ENCODE data around the gene MXD3.

The MXD3 gene

GRCh38 chr5:177312649-177313181, 1.0 kb upstream of the MXD3 start (continued):
- TF ChIP-seq ZNF280D (tag by site-specific recombination; IDR thresholded peaks at IDR 0.05) (no peak), ZBTB17 (tag by site-specific recombination; IDR thresholded peaks at IDR 0.05) (peak; percentile 39; the same call in 1 of the 2 replicates), ZNF169 (tag by site-specific recombination; IDR thresholded peaks at IDR 0.05) (no peak), ZNF677 (tag by site-specific recombination; IDR thresholded peaks at IDR 0.05) (no peak), ZNF16 (tag by site-specific recombination; IDR thresholded peaks at IDR 0.05; ENCODE audit: low read depth) (no peak), ZNF707 (tag by site-specific recombination; IDR thresholded peaks at IDR 0.05) (no peak), ZNF843 (tag by site-specific recombination; IDR thresholded peaks at IDR 0.05) (no peak), ZNF2 (tag by site-specific recombination; IDR thresholded peaks at IDR 0.05) (no peak), PRDM10 (tag by site-specific recombination; IDR thresholded peaks at IDR 0.05) (peak; percentile 69), ZFP69B (tag by site-specific recombination; IDR thresholded peaks at IDR 0.05) (peak; percentile 61), ZNF214 (tag by site-specific recombination; IDR thresholded peaks at IDR 0.05; ENCODE audit: borderline replicate concordance) (no peak), ZNF335 (tag by site-specific recombination; conservative IDR thresholded peaks at IDR 0.05) (peak; percentile 100), REPIN1 (tag by site-specific recombination; IDR thresholded peaks at IDR 0.05; ENCODE audit: low read depth) (no peak), SETDB1 (IDR thresholded peaks at IDR 0.05; ENCODE audit: insufficient read length, low read length) (no peak), ZNF660 (tag by site-specific recombination; IDR thresholded peaks at IDR 0.05) (no peak), ZNF140 (tag by site-specific recombination; IDR thresholded peaks at IDR 0.05) (no peak), FEZF1 (tag by site-specific recombination; IDR thresholded peaks at IDR 0.05) (no peak), BCL11A (tag by site-specific recombination; IDR thresholded peaks at IDR 0.05; ENCODE audit: low read depth) (0 out of 2 replicates have a peak, but pooled peaks have one; percentile 22), ZNF302 (tag by site-specific recombination; IDR thresholded peaks at IDR 0.05; ENCODE audit: low read depth) (no peak), ZNF621 (tag by site-specific recombination; IDR thresholded peaks at IDR 0.05) (no peak), ZNF658 (tag by site-specific recombination; IDR thresholded peaks at IDR 0.05) (no peak), ZNF423 (tag by site-specific recombination; IDR thresholded peaks at IDR 0.05) (no peak), ZSCAN16 (tag by site-specific recombination; IDR thresholded peaks at IDR 0.05) (no peak), ZSCAN30 (tag by site-specific recombination; IDR thresholded peaks at IDR 0.05) (no peak; the same call in 1 of the 2 replicates), ZNF324 (tag by site-specific recombination; IDR thresholded peaks at IDR 0.05) (peak; percentile 15; the same call in 1 of the 2 replicates), ZNF610 (tag by site-specific recombination; IDR thresholded peaks at IDR 0.05; ENCODE audit: borderline replicate concordance) (no peak), ZNF549 (tag by site-specific recombination; IDR thresholded peaks at IDR 0.05) (no peak), ZNF133 (tag by site-specific recombination; IDR thresholded peaks at IDR 0.05) (no peak), ZNF623 (tag by site-specific recombination; IDR thresholded peaks at IDR 0.05) (no peak), ZNF776 (tag by site-specific recombination; IDR thresholded peaks at IDR 0.05; ENCODE audit: borderline replicate concordance) (no peak)
- TF ChIP-seq, protein P1, sequence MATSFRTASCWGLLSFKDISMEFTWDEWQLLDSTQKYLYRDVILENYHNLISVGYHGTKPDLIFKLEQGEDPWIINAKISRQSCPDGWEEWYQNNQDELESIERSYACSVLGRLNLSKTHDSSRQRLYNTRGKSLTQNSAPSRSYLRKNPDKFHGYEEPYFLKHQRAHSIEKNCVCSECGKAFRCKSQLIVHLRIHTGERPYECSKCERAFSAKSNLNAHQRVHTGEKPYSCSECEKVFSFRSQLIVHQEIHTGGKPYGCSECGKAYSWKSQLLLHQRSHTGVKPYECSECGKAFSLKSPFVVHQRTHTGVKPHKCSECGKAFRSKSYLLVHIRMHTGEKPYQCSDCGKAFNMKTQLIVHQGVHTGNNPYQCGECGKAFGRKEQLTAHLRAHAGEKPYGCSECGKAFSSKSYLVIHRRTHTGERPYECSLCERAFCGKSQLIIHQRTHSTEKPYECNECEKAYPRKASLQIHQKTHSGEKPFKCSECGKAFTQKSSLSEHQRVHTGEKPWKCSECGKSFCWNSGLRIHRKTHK (tag by site-specific recombination; IDR thresholded peaks at IDR 0.05) = no peak
- TF ChIP-seq, protein P2, sequence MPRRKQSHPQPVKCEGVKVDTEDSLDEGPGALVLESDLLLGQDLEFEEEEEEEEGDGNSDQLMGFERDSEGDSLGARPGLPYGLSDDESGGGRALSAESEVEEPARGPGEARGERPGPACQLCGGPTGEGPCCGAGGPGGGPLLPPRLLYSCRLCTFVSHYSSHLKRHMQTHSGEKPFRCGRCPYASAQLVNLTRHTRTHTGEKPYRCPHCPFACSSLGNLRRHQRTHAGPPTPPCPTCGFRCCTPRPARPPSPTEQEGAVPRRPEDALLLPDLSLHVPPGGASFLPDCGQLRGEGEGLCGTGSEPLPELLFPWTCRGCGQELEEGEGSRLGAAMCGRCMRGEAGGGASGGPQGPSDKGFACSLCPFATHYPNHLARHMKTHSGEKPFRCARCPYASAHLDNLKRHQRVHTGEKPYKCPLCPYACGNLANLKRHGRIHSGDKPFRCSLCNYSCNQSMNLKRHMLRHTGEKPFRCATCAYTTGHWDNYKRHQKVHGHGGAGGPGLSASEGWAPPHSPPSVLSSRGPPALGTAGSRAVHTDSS (tag by site-specific recombination; IDR thresholded peaks at IDR 0.05) = no peak
